Measurements from ENCODE around the gene PLXNA4. TPM values are rescaled to one million over a fixed set of nuclear protein-coding genes. Genes with fewer than 3 reads are reported as not detected.

The PLXNA4 gene
- total RNA-seq, 1 experiment from 2014 or later: 1.0 TPM

DNA sequence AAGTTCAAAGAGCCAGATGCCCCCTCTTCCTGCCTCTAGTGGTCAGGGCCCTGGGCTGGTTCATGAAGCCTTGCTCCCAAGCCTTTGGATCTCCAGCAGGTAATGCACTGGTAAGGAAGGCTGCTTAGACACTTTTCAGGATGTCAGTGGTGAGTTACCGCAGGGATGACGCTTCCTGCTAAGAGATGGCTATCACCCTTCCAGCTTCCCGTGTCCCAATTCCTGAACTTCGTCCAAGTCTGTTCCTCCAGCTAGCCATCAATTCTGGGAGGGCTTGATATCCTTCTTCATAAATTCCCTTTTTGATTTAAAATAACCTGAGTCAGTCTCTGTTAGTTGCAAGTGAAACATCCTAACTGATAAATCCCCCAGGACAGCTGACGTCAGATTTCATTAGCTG, 221.2 kb downstream of the PLXNA4 start:
- POLR2A ChIA-PET (ENCODE audit: unreplicated experiment): no interaction called here
- Histone ChIP-seq H3K27me3 (ENCODE audit: insufficient read depth, low read depth) (peaks cover 81% of the 10 kb centered on the region), H3F3A (ENCODE audit: insufficient read depth, low read depth) (no peaks in the 10 kb centered on the region), H3K9me3 (ENCODE audit: insufficient read depth, low read depth) (no peaks in the 10 kb centered on the region), H3K4me2 (no peak overlapping the region), H4K20me1 (ENCODE audit: insufficient read depth) (no peaks in the 10 kb centered on the region), H3K9me2 (ENCODE audit: insufficient read depth) (no peaks in the 10 kb centered on the region), H2AFZ (no peak overlapping the region), H3K36me3 (ENCODE audit: low read depth) (no peaks in the 10 kb centered on the region), H3K4me1 (replicated peaks; ENCODE audit: insufficient read depth) (no peaks in the 10 kb centered on the region), H3K79me2 (ENCODE audit: low read depth) (no peaks in the 10 kb centered on the region), H3K4me3 (no peak overlapping the region), H3K27ac (no peak overlapping the region)
- no peak for TF ChIP-seq EZH2 (IDR thresholded peaks at IDR 0.05; ENCODE audit: low read depth)
- TF ChIP-seq, protein P1, sequence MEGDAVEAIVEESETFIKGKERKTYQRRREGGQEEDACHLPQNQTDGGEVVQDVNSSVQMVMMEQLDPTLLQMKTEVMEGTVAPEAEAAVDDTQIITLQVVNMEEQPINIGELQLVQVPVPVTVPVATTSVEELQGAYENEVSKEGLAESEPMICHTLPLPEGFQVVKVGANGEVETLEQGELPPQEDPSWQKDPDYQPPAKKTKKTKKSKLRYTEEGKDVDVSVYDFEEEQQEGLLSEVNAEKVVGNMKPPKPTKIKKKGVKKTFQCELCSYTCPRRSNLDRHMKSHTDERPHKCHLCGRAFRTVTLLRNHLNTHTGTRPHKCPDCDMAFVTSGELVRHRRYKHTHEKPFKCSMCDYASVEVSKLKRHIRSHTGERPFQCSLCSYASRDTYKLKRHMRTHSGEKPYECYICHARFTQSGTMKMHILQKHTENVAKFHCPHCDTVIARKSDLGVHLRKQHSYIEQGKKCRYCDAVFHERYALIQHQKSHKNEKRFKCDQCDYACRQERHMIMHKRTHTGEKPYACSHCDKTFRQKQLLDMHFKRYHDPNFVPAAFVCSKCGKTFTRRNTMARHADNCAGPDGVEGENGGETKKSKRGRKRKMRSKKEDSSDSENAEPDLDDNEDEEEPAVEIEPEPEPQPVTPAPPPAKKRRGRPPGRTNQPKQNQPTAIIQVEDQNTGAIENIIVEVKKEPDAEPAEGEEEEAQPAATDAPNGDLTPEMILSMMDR (conservative IDR thresholded peaks at IDR 0.05): no peak
- no TSS peak for BruUV-seq (replicated peaks)
- intact Hi-C loops (cut with micrococcal nuclease; ENCODE audit: unreplicated experiment): no loop called here
- no peak for DNase-seq
- CTCF ChIA-PET: no interaction called here

DNA sequence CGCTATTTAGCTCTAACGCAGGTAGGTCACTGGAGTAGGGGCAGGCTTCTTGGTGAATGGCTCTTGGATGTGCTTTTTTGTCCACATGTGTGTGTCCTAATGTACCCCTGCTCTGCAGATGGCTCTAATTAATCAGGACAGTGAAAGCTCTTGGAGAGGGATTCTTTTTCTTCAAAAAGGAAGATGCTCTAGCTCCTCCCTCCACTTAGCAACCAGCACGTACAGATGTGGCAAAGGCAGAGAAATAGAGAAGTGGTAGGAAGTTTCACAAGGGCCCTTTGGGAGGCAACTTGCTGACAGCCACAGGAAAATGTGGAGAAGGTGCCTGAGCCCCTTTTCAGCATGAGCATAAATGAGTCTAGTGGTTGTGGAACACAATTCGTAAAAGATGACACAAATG, 221.7 kb downstream of the PLXNA4 start:
- Histone ChIP-seq H3K27me3 (ENCODE audit: insufficient read depth, low read depth) (peaks cover 81% of the 10 kb centered on the region), H3K4me3 (no peak overlapping the region), H3K9me2 (ENCODE audit: insufficient read depth) (no peaks in the 10 kb centered on the region), H4K20me1 (ENCODE audit: insufficient read depth) (no peaks in the 10 kb centered on the region), H3K9me3 (ENCODE audit: insufficient read depth, low read depth) (no peaks in the 10 kb centered on the region), H3K36me3 (ENCODE audit: low read depth) (no peaks in the 10 kb centered on the region), H3K79me2 (ENCODE audit: low read depth) (no peaks in the 10 kb centered on the region), H2AFZ (no peak overlapping the region), H3K27ac (no peak overlapping the region), H3F3A (ENCODE audit: insufficient read depth, low read depth) (no peaks in the 10 kb centered on the region), H3K4me2 (no peak overlapping the region), H3K4me1 (replicated peaks; ENCODE audit: insufficient read depth) (no peaks in the 10 kb centered on the region)
- TF ChIP-seq, protein P1 (conservative IDR thresholded peaks at IDR 0.05): no peak
- TF ChIP-seq EZH2 (IDR thresholded peaks at IDR 0.05; ENCODE audit: low read depth): no peak
- ChIA-PET POLR2A (ENCODE audit: unreplicated experiment) (no interaction called here), CTCF (no interaction called here)
- BruUV-seq (replicated peaks): no TSS peak
- DNase-seq: no peak
- intact Hi-C loops (cut with micrococcal nuclease; ENCODE audit: unreplicated experiment): no loop called here

DNA sequence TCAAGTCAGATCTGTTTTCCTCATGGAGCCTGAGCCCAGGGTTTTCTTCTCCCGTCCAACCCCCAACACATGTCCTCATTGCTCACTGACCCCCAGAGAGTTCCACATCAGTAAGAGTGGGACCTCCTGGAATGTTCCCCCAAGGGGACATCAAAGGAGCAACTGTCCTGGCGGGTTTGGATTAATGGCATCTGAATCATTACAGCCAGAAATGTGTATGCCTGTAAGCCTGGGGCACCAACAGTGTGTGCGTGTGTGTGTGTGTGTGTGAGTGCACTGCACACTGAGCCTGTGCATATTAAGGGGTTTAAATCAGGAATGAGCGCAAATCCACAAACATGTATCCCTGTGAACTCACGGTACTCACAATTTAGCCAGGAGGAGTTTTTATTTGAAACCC, 222.3 kb downstream of the PLXNA4 start:
- no peaks in the 10 kb centered on the region for H3K4me1 ChIP-seq (replicated peaks; ENCODE audit: insufficient read depth)
- no peaks in the 10 kb centered on the region for H3K9me3 ChIP-seq (ENCODE audit: insufficient read depth, low read depth)
- H2AFZ ChIP-seq: no peak overlapping the region
- H3K79me2 ChIP-seq (ENCODE audit: low read depth): no peaks in the 10 kb centered on the region
- no peak for DNase-seq
- H3K36me3 ChIP-seq (ENCODE audit: low read depth): no peaks in the 10 kb centered on the region
- H3K9me2 ChIP-seq (ENCODE audit: insufficient read depth): no peaks in the 10 kb centered on the region
- H3K27ac ChIP-seq: no peak overlapping the region
- no peaks in the 10 kb centered on the region for H4K20me1 ChIP-seq (ENCODE audit: insufficient read depth)
- H3K27me3 ChIP-seq (ENCODE audit: insufficient read depth, low read depth): peaks cover 84% of the 10 kb centered on the region
- ChIA-PET POLR2A (ENCODE audit: unreplicated experiment) (no interaction called here), CTCF (no interaction called here)
- no peak overlapping the region for H3K4me3 ChIP-seq
- no peak overlapping the region for H3K4me2 ChIP-seq
- H3F3A ChIP-seq (ENCODE audit: insufficient read depth, low read depth): no peaks in the 10 kb centered on the region
- intact Hi-C loops (cut with micrococcal nuclease; ENCODE audit: unreplicated experiment): no loop called here
- BruUV-seq (replicated peaks): no TSS peak
- no peak for TF ChIP-seq EZH2 (IDR thresholded peaks at IDR 0.05; ENCODE audit: low read depth)
- TF ChIP-seq, protein P1 (conservative IDR thresholded peaks at IDR 0.05): no peak

All from PC-9 (cell line).